OCI-LY7 (cell line): Measurements from ENCODE around the gene FBXO36.

Experiments
- EZH2phosphoT487 ChIP-seq: fragments of 200-600 bp; sonication (generic); IDR thresholded peaks from 2 replicates; pipeline ENCODE4 v1.6.1; 2018; ENCODE audit warnings: low read depth, borderline replicate concordance, mild to moderate bottlenecking, mixed run types, antibody characterized with exemption, low read length, moderate library complexity, mixed read lengths
- TF ChIP-seq, protein P1 (sequence below): fragments of 200-600 bp; sonication (generic); conservative IDR thresholded peaks from 2 replicates; pipeline ENCODE4 v1.5.1; 2014; ENCODE audit warnings: mild to moderate bottlenecking, antibody characterized with exemption, low read length, moderate library complexity, mixed read lengths

DNA sequence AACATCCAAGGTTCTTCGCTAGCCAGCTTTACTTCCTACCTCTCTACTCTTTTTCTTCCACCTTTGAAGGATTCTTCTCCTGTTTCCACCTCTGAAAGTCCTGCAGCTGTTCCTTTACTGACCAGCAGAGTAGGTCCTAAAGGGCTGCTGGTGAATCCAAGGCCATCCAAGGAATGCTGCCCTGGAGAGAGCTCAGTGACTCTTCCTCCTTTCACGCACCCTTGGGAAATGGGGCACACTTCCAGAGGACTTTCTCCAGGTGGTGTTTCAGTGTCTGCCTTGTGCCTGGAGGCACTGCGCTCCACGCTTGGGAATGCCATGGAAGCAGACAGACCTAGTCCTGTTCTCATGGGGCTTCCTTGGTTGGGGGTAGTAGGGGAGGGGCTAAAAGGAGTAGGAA is 101.0 kb downstream of the FBXO36 start:
- TF ChIP-seq, protein P1, sequence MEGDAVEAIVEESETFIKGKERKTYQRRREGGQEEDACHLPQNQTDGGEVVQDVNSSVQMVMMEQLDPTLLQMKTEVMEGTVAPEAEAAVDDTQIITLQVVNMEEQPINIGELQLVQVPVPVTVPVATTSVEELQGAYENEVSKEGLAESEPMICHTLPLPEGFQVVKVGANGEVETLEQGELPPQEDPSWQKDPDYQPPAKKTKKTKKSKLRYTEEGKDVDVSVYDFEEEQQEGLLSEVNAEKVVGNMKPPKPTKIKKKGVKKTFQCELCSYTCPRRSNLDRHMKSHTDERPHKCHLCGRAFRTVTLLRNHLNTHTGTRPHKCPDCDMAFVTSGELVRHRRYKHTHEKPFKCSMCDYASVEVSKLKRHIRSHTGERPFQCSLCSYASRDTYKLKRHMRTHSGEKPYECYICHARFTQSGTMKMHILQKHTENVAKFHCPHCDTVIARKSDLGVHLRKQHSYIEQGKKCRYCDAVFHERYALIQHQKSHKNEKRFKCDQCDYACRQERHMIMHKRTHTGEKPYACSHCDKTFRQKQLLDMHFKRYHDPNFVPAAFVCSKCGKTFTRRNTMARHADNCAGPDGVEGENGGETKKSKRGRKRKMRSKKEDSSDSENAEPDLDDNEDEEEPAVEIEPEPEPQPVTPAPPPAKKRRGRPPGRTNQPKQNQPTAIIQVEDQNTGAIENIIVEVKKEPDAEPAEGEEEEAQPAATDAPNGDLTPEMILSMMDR = no peak
- no peak for TF ChIP-seq EZH2phosphoT487
